K562 (cell line): Measurements from ENCODE around the gene CLEC1A. TPM values are rescaled to one million over a fixed set of nuclear protein-coding genes. Genes with fewer than 3 reads are reported as not detected.

Experiments used
- ATAC-seq: fragments of 200-7000 bp; cut with Tn5 transposase; 3 replicates; pipeline ENCODE4 v1.9.1; 2020; ENCODE audit warnings: moderate library complexity
- BruUV-seq: library from RNA; stranded (reverse); fragments of 400-500 nt; replicated peaks from 2 replicates; lab custom pipeline; 2021; lab: Mats Ljungman, UMichigan
- CTCF ChIA-PET: fragments of 300-600 bp; formaldehyde crosslinking; extraction: SDS; loops from one replicate; lab custom pipeline; 2021; ENCODE audit warnings: low intra/inter-chr PET ratio; lab: Yijun Ruan, JAX
- POLR2A ChIA-PET: fragments of 300-600, 350-650 bp; sonication (Branson Sonifier 250); formaldehyde crosslinking; extraction: SDS; loops from one replicate; lab custom pipeline; 2021; ENCODE audit warnings: antibody characterized with exemption, inconsistent platforms; lab: Yijun Ruan, JAX
- DNase-seq, 4 experiments: peaks; one replicate each; pipeline versions ENCODE4 v3.0.0 to v3.0.0-alpha.2; 2011 to 2018; ENCODE audit warnings: low spot score in 3 of 4, mixed read lengths in 3 of 4; ENCODE audit errors: extremely low read depth in 1 of 4
- FAIRE-seq: peaks from 2 replicates; lab custom pipeline; 2011; peaks lifted over from hg19 to GRCh38; lab: Jason Lieb, UNC
- H2AFZ ChIP-seq: 2 replicates; pipeline ENCODE4 v1.6.0; 2011; ENCODE audit warnings: low read depth, low read length, control low read depth, inconsistent platforms
- H3K27ac ChIP-seq: fragments of 200-600 bp; 3 replicates; pipeline ENCODE4 v1.8.0; 2011; ENCODE audit warnings: low read depth, mild to moderate bottlenecking, control low read depth, inconsistent platforms, low read length, moderate library complexity, mixed read lengths; ENCODE audit errors: extremely low read depth
- H3K27me3 ChIP-seq, 2 experiments: fragments of 300-600 bp in 1 of 2; 2 replicates in 1 of 2; 3 replicates in 1 of 2; pipeline versions ENCODE4 v1.6.0 to v1.8.0; 2011; ENCODE audit warnings: inconsistent platforms in 2 of 2, low read length in 2 of 2, mild to moderate bottlenecking in 1 of 2, mixed read lengths in 1 of 2, moderate library complexity in 1 of 2; ENCODE audit not compliant: control insufficient read depth in 2 of 2, insufficient read depth in 2 of 2
- H3K36me3 ChIP-seq: fragments of 300-600 bp; 3 replicates; pipeline ENCODE4 v1.8.0; 2011; ENCODE audit warnings: mild to moderate bottlenecking, low read length, inconsistent platforms; ENCODE audit not compliant: control insufficient read depth, insufficient read depth
- H3K4me1 ChIP-seq, 2 experiments: fragments of 200-600 bp in 1 of 2; replicated peaks in 1 of 2; 2 replicates in 1 of 2; 3 replicates in 1 of 2; pipeline versions ENCODE4 v1.5.1 to v1.8.0; 2011; ENCODE audit warnings: inconsistent platforms in 2 of 2, low read length in 2 of 2, mild to moderate bottlenecking in 1 of 2, mixed read lengths in 1 of 2, moderate library complexity in 1 of 2; ENCODE audit not compliant: control insufficient read depth in 2 of 2, insufficient read depth in 2 of 2
- H3K4me2 ChIP-seq: 2 replicates; pipeline ENCODE4 v1.6.1; 2011; ENCODE audit warnings: low read length, control low read depth, inconsistent platforms, mixed read lengths; ENCODE audit not compliant: insufficient read depth
- H3K4me3 ChIP-seq: fragments of 200-600 bp; sonication (generic), shearing (Covaris generic); 2 replicates; pipeline ENCODE4 v1.5.1; 2016; ENCODE audit warnings: control low read depth, inconsistent platforms
- H3K79me2 ChIP-seq: fragments of 200-600 bp; 3 replicates; pipeline ENCODE4 v1.8.0; 2011; ENCODE audit warnings: low read length, inconsistent platforms; ENCODE audit not compliant: control insufficient read depth, insufficient read depth
- H3K9ac ChIP-seq, 2 experiments: 2 replicates each; pipeline versions ENCODE4 v1.6.0 to v1.6.1; 2011; ENCODE audit warnings: low read depth in 2 of 2, low read length in 2 of 2, control low read depth in 1 of 2, inconsistent platforms in 1 of 2, mild to moderate bottlenecking in 1 of 2, mixed read lengths in 1 of 2; ENCODE audit not compliant: insufficient read depth in 1 of 2
- H3K9me1 ChIP-seq: one replicate; pipeline ENCODE4 v1.6.0; 2011; ENCODE audit warnings: inconsistent platforms, mild to moderate bottlenecking, low read length, moderate library complexity; ENCODE audit not compliant: control insufficient read depth, insufficient read depth
- H3K9me3 ChIP-seq: replicated peaks from 2 replicates; pipeline ENCODE4 v1.5.1; 2011; ENCODE audit warnings: low read depth, low read length, inconsistent platforms; ENCODE audit not compliant: control insufficient read depth, insufficient read depth
- H4K20me1 ChIP-seq: replicated peaks from 2 replicates; pipeline ENCODE4 v1.6.1; 2011; ENCODE audit warnings: low read length, inconsistent platforms, mixed read lengths; ENCODE audit not compliant: control insufficient read depth, insufficient read depth
- FOS ChIP-seq: IDR thresholded peaks from 3 replicates; pipeline ENCODE4 v1.6.1; 2011; ENCODE audit not compliant: insufficient read length; ENCODE audit errors: extremely low read depth
- HMGXB4 ChIP-seq: sonication (generic); formaldehyde crosslinking; IDR thresholded peaks from 2 replicates; pipeline ENCODE4 v1.8.1; 2023; ENCODE audit warnings: mild to moderate bottlenecking, missing genetic modification reagents
- JUN ChIP-seq, 2 experiments: sonication (generic) in 1 of 2; formaldehyde crosslinking in 1 of 2; IDR thresholded peaks; 2 replicates each; pipeline versions ENCODE4 v1.6.1 to v1.8.0; 2012 to 2022; ENCODE audit warnings: borderline replicate concordance in 2 of 2, mild to moderate bottlenecking in 2 of 2, improper control_type of control experiment in 1 of 2, low read depth in 1 of 2, low read length in 1 of 2, missing genetic modification reagents in 1 of 2
- NFIC ChIP-seq: fragments of 450-650 bp; IDR thresholded peaks from 2 replicates; pipeline ENCODE4 v1.6.1; 2017; ENCODE audit warnings: mild to moderate bottlenecking, inconsistent platforms
- SOX6 ChIP-seq: fragments of 450-650 bp; IDR thresholded peaks from 2 replicates; pipeline ENCODE4 v1.6.1; 2014; ENCODE audit warnings: mild to moderate bottlenecking
- ZNF143 ChIP-seq: sonication (generic); formaldehyde crosslinking; IDR thresholded peaks from 2 replicates; pipeline ENCODE4 v1.9.0; 2022; ENCODE audit warnings: mild to moderate bottlenecking, missing genetic modification reagents
- WGBS: fragments of 100-300 bp; shearing (Covaris generic); methylation state at CpG from one replicate; pipeline ENCODE4 v1.1.6; 2016; ENCODE audit warnings: low coverage, mixed read lengths; ENCODE audit not compliant: insufficient coverage; ENCODE audit errors: missing lambda C conversion rate; 5-methylcytosine and 5-hydroxymethylcytosine counted together
- in situ Hi-C: fragments of 300-500 bp; cut with MboI; formaldehyde crosslinking; loops from 4 replicates; pipeline ENCODE4 v1.15.0; 2018; ENCODE audit warnings: inconsistent platforms, mixed read lengths
- intact Hi-C: fragments of 100-400 bp; cut with micrococcal nuclease; formaldehyde crosslinking; loops from 2 replicates; pipeline ENCODE4 v1.14.2; 2022
- polyA plus RNA-seq, 8 experiments: library from polyadenylated mRNA; depleted of rRNA in 4 of 8; stranded (reverse) in 5 of 8; unstranded in 3 of 8; fragments of >200 nt; fragmentation: Nextera tagmentation in 2 of 8; fragmentation: Illumina TruSeq in 1 of 8; extraction: Ambion mirVana in 2 of 8; extraction: Trizol in 1 of 8; gene quantifications; 2 replicates each; pipeline versions ENCODE4 v1.2.1 to v1.2.3, GENCODE V29; 2011 to 2014; ENCODE audit warnings: inconsistent platforms in 1 of 8, missing spikeins in 1 of 8
- total RNA-seq, 7 experiments: library from RNA; depleted of rRNA in 6 of 7; stranded (reverse); fragments of >200 nt in 6 of 7; fragmentation: Illumina TruSeq in 2 of 7; extraction: Trizol in 2 of 7; gene quantifications; 2 replicates each; pipeline versions ENCODE4 v1.2.1 to v1.2.3, GENCODE V29; 2011 to 2021; ENCODE audit warnings: low replicate concordance in 1 of 7

Gene CLEC1A
- total and polyA plus RNA-seq, 9 of the 15 experiments (the other 6 are each of a cell fraction or from before 2014, with no cell fraction given): 0.04 TPM; not detected in 8

GRCh38 chr12:10030446-10030845, 68.3 kb downstream of the CLEC1A start, which contains the start of gene CLEC9A:
Gene CLEC9A (plus strand): TSS chr12:10030682. CDS start chr12:10052688, 22,006 bp downstream.
- TF ChIP-seq NFIC (no peak), FOS (no peak), HMGXB4 (no peak), JUN (IDR thresholded peaks at IDR 0.05; ENCODE audit: borderline replicate concordance, low read depth, low read length) (no peak), JUN (CRISPR knock-in tag; IDR thresholded peaks at IDR 0.05; ENCODE audit: borderline replicate concordance) (no peak), SOX6 (no peak), ZNF143 (CRISPR knock-in tag) (no peak)
- Histone ChIP-seq H3K4me3 (no peak within 1 kb of the TSS), H3K4me1 (no peaks in the 10 kb centered on the region), H3K27me3 (no peaks in the 10 kb centered on the region), H3K27ac (no peak within 1 kb of the TSS), H3K36me3 (no peaks in the 10 kb centered on the region), H4K20me1 (no peaks in the 10 kb centered on the region), H3K4me2 (no peak within 1 kb of the TSS), H3K9me3 (no peaks in the 10 kb centered on the region), H3K9me1 (no peaks in the 10 kb centered on the region), H3K79me2 (no peaks in the 10 kb centered on the region), H3K9ac (no peak within 1 kb of the TSS), H2AFZ (no peak within 1 kb of the TSS)
- in situ Hi-C loops (no loop called here), intact Hi-C loops (loop anchor here (5.0 kb wide), 1 partner anchor 107 kb away; no protein-coding TSS in a partner anchor)
- no TSS peak for BruUV-seq
- 18% methylated on average over 10 of the region's 14 CpGs for WGBS
- ATAC-seq (no peak), FAIRE-seq (no peak), DNase-seq (no peak)
- ChIA-PET CTCF (no interaction called here), POLR2A (no interaction called here)
